ENCODE results near the gene RIOK1.

DNA sequence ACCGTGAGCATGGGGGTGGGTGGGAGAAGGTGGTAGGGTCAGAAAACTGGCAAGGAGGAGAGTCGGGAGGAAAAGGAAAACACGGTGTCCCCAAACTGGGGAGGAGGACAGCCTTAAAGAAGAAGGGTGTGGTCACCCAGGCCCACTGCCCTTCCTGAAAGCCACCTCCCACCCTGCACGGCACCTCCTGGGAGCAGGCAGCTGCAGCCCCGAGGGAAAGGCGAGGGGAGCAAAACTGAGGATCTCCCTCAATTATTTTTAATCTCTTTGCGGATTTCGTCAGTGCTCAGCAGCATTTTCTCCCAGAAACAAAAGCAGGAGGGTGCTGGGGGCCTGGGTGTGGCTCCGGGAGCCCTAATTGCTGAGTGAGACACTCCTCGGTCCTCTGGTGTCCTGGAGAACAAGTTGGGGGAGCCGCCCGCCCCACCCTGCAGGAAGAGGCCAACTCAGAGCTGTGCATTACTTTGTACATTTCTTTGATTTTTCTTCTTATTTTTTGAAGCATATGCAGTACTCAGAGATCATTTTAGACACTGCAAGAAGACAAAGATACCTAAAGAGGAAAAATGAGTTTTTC lies 56.4 kb downstream of the RIOK1 start:
- TF ChIP-seq, protein P1, sequence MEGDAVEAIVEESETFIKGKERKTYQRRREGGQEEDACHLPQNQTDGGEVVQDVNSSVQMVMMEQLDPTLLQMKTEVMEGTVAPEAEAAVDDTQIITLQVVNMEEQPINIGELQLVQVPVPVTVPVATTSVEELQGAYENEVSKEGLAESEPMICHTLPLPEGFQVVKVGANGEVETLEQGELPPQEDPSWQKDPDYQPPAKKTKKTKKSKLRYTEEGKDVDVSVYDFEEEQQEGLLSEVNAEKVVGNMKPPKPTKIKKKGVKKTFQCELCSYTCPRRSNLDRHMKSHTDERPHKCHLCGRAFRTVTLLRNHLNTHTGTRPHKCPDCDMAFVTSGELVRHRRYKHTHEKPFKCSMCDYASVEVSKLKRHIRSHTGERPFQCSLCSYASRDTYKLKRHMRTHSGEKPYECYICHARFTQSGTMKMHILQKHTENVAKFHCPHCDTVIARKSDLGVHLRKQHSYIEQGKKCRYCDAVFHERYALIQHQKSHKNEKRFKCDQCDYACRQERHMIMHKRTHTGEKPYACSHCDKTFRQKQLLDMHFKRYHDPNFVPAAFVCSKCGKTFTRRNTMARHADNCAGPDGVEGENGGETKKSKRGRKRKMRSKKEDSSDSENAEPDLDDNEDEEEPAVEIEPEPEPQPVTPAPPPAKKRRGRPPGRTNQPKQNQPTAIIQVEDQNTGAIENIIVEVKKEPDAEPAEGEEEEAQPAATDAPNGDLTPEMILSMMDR (conservative IDR thresholded peaks at IDR 0.05), result no peak
- TF ChIP-seq EZH2 (IDR thresholded peaks at IDR 0.05; ENCODE audit: low read depth), result no peak
